WERI-Rb-1 (cell line): ENCODE data around the gene ANKLE1.
"Not testable (repeated sequence)": the region's sequence is repeated elsewhere in the genome, so short reads cannot be mapped to it uniquely, and the experiment has no call there.

Experiments
- DNase-seq: peaks from one replicate; pipeline ENCODE4 v3.0.0-alpha.2; 2020
- H3K27ac ChIP-seq: fragments of 250-450 bp; sonication (Bioruptor Pico); 2 replicates; pipeline ENCODE4 v1.5.1; 2020; ENCODE audit warnings: mild to moderate bottlenecking, moderate library complexity
- H3K27me3 ChIP-seq: fragments of 250-450 bp; sonication (Bioruptor Pico); 2 replicates; pipeline ENCODE4 v1.5.1; 2021; ENCODE audit warnings: mild to moderate bottlenecking, low read depth, moderate library complexity; ENCODE audit not compliant: insufficient read depth, severe bottlenecking
- H3K36me3 ChIP-seq: fragments of 250-450 bp; sonication (Bioruptor Pico); 2 replicates; pipeline ENCODE4 v1.5.1; 2020; ENCODE audit warnings: mild to moderate bottlenecking, moderate library complexity
- H3K4me3 ChIP-seq: 2 replicates; pipeline ENCODE4 v1.5.1; 2011; ENCODE audit warnings: low read depth, mild to moderate bottlenecking, control low read depth, low read length
- H3K9me3 ChIP-seq: fragments of 250-450 bp; sonication (Bioruptor Pico); 2 replicates; pipeline ENCODE4 v1.5.1; 2021; ENCODE audit warnings: mild to moderate bottlenecking, moderate library complexity; ENCODE audit not compliant: severe bottlenecking
- TF ChIP-seq, protein P1 (sequence below): IDR thresholded peaks from 2 replicates; pipeline ENCODE4 v1.5.1; 2011; ENCODE audit warnings: low read depth, mild to moderate bottlenecking, control low read depth, inconsistent platforms, low read length

The ANKLE1 gene

GRCh38 chr19:17293605-17294004 lies 11.9 kb downstream of the ANKLE1 start:
- Histone ChIP-seq H3K27me3 (no peaks in the 10 kb centered on the region), H3K27ac (no peak overlapping the region), H3K9me3 (peaks cover 6% of the 10 kb centered on the region), H3K4me3 (no peak overlapping the region), H3K36me3 (peaks cover 34% of the 10 kb centered on the region)
- DNase-seq = no peak
- TF ChIP-seq, protein P1, sequence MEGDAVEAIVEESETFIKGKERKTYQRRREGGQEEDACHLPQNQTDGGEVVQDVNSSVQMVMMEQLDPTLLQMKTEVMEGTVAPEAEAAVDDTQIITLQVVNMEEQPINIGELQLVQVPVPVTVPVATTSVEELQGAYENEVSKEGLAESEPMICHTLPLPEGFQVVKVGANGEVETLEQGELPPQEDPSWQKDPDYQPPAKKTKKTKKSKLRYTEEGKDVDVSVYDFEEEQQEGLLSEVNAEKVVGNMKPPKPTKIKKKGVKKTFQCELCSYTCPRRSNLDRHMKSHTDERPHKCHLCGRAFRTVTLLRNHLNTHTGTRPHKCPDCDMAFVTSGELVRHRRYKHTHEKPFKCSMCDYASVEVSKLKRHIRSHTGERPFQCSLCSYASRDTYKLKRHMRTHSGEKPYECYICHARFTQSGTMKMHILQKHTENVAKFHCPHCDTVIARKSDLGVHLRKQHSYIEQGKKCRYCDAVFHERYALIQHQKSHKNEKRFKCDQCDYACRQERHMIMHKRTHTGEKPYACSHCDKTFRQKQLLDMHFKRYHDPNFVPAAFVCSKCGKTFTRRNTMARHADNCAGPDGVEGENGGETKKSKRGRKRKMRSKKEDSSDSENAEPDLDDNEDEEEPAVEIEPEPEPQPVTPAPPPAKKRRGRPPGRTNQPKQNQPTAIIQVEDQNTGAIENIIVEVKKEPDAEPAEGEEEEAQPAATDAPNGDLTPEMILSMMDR = no peak

DNA sequence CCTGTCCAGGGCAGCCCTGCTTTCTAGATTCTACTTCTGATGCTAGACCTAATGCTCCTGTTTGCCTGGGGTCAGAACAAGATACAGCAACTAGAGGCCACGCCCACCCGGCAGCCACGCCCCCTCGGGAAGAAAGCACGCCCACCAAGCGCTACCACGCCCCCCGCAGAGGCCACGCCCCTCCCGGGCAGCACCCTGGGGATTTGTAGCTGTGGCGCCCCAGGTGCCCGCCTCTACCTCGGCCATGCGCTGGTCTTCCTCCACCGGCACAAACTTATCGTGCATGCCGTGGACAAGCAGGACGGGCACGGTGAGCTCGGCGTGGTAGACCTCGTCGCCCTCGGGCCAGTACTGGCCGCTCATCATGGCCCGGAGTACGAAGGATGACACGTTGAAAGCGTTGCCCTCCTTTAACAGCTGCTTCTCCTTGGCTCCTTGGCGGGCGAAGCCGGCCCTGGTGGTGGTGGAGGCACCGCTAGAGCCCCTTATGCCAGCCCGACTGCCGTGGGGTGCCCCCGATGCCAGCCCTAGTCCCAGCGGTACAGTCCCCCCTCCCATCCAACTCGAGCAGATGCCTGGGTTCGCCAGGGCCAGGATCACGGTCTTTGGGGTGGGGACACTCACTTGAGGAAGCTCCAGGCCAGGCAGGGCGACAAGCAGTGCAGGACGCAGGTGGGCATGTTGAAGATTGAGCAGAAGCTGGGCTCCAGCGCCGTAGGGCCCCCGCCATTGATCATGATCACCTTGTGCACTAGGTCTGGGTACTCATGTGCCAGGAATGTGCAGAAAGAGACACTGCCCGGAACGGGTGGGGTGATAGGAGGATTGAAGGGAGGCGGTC lies 12.6 kb downstream of the ANKLE1 start:
- Histone ChIP-seq H3K9me3 (peaks cover 6% of the 10 kb centered on the region), H3K27me3 (no peaks in the 10 kb centered on the region), H3K4me3 (no peak overlapping the region), H3K27ac (no peak overlapping the region), H3K36me3 (peaks cover 39% of the 10 kb centered on the region)
- TF ChIP-seq, protein P1 = no peak
- peak; percentile 49 for DNase-seq

DNA sequence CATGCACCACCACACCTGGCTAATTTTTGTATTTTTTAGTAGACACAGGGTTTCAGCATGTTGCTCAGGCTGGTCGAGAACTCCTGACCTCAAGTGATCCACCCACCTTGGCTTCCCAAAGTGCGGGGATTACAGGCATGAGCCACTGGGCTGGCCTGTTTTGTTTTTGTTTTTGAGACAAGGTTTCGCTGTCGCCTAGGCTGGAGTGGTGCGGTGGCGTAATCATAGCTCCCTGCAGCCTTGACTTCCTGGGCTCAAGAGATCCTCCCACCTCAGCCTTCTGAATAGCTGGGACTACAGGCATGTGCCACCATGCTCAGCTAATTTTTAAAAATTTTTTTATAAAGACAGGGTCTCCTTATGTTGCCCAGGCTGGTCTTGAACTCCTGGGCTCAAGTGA lies 13.8 kb downstream of the ANKLE1 start:
- DNase-seq, H3K9me3 ChIP-seq, H3K4me3 ChIP-seq, H3K27ac ChIP-seq, H3K27me3 ChIP-seq: not testable (repeated sequence)
- H3K36me3 ChIP-seq = peaks cover 45% of the 10 kb centered on the region

DNA sequence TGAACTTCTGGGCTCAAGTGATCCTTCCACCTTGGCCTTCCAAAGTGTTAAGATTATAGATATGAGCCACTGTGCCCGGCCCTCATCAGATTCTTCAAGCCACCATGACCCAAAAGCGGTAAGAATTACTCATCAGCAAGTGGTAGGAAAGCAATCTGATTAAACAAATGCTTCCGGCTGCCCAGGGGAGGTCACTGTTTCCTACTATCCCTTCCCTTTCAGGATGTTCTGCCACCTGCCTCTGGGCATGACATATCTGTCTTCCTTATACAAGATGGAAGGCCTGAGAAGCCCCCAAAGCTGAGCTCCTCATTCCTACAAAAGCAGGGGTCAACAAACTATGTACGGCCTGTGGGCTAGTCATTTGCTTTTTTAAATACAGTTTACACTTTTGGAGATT lies 14.6 kb downstream of the ANKLE1 start:
- no peak for DNase-seq
- Histone ChIP-seq H3K27ac (no peak overlapping the region), H3K27me3 (no peaks in the 10 kb centered on the region), H3K9me3 (peaks cover 6% of the 10 kb centered on the region), H3K36me3 (peaks cover 50% of the 10 kb centered on the region), H3K4me3 (no peak overlapping the region)
- TF ChIP-seq, protein P1 = no peak

DNA sequence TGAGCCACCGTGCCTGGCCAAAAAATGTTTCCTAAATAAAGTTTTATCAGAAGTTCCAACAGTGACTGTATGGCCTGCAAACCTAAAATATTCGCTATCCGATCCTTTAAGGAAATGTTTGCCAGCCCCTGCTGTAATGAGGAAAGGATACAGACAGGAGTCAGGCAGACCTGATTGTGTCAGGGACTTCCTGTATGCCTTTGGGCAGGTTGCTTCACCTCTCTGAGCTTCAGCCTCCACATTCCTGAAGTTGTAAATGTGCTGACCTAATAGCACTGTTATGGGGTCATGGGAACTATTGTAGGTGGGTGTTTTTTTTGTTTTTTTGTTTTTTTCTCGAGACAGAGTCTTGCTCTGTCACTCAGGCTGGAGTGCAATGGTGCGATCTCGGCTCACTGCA lies 15.3 kb downstream of the ANKLE1 start:
- H3K9me3 ChIP-seq = peaks cover 6% of the 10 kb centered on the region
- TF ChIP-seq, protein P1 = no peak
- H3K4me3 ChIP-seq = no peak overlapping the region
- H3K27me3 ChIP-seq = no peaks in the 10 kb centered on the region
- DNase-seq = no peak
- H3K36me3 ChIP-seq = peaks cover 44% of the 10 kb centered on the region
- no peak overlapping the region for H3K27ac ChIP-seq

GRCh38 chr19:17300992-17301619 lies 19.4 kb downstream of the ANKLE1 start:
- Histone ChIP-seq H3K27me3 (no peaks in the 10 kb centered on the region), H3K36me3 (peaks cover 26% of the 10 kb centered on the region), H3K27ac (no peak overlapping the region), H3K4me3 (no peak overlapping the region), H3K9me3 (peaks cover 6% of the 10 kb centered on the region)
- no peak for DNase-seq
- TF ChIP-seq, protein P1 = no peak
